VCaP (cell line): Measurements from ENCODE around the gene ISCU.

Experiments used
- H3K27ac ChIP-seq: fragments of 450-650 bp; 2 replicates; pipeline ENCODE4 v1.5.1; 2017
- TF ChIP-seq, protein P1 (sequence below): fragments of 450-650 bp; conservative IDR thresholded peaks from 2 replicates; pipeline ENCODE4 v1.5.1; 2017; ENCODE audit warnings: mild to moderate bottlenecking, moderate library complexity

The ISCU gene

DNA sequence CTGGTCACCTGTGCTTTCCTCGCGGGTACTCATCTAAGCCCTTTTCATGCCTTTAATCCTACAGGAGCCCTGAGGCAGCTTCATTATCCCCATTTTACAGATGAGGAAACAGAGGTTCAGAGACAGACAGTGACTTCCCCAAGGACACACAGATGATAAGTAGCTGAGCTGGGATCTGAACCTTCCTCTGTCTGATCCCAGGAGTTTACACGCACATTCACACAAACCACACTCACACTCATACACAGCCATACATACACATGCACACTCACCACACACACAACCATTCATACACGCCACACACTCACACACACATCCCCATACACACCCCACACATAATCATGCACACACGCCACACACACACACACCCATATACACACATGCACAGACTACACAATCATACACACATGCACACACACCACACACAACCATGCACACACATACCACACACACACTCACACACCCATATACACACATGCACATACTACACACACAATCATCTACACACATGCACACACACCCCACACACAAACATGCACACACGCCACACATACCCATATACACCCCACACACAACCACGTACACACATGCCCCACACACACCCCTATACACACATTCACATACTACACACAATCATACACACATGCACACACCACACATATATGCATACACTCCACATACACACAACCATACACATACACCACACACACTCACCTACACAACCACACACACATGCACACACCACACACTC, 32.7 kb downstream of the ISCU start:
- no peak overlapping the region for H3K27ac ChIP-seq
- TF ChIP-seq, protein P1, sequence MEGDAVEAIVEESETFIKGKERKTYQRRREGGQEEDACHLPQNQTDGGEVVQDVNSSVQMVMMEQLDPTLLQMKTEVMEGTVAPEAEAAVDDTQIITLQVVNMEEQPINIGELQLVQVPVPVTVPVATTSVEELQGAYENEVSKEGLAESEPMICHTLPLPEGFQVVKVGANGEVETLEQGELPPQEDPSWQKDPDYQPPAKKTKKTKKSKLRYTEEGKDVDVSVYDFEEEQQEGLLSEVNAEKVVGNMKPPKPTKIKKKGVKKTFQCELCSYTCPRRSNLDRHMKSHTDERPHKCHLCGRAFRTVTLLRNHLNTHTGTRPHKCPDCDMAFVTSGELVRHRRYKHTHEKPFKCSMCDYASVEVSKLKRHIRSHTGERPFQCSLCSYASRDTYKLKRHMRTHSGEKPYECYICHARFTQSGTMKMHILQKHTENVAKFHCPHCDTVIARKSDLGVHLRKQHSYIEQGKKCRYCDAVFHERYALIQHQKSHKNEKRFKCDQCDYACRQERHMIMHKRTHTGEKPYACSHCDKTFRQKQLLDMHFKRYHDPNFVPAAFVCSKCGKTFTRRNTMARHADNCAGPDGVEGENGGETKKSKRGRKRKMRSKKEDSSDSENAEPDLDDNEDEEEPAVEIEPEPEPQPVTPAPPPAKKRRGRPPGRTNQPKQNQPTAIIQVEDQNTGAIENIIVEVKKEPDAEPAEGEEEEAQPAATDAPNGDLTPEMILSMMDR, result no peak

DNA sequence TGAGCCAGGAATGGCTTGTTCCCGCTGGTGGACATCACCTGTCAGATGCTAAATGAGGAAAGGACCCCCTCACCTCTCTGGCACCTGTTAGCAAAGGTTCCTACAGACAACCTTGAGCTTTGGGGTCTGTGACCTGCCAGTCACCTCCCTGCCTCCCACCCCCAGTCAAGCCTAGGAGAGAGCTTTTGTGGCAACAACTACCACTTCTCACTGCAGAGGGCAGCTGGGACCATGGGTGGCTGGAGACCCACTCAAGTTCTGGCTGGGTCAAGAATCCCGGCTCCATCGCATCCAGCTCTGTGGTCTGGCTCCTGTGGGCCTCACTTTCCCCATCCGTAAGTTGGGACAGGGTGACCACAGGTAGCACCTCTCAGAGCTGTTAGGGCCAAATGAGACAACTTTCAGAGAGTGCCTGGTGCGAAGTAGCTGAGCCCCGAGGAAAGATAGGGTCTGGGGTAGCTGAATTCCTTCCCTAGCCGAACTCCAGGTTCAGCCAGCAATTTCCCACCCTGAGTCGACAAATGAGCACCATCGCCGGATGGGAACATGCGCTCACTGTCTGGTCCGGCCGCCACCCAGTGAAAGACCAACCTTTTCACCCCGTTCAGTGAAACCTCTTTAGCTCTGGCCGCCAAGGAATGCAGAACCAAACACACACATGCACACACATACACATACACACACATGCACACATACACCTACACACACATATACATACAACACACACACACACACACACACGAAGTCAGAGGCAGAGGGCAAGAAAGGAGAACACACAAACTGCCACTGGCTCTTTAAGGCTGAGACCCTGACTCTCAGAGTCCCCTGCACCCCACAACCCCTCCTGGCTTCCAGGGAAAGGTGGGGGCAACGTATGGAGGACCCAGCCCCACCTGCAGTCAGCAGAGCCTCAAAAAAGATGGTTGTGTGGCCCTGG, 33.6 kb downstream of the ISCU start:
- H3K27ac ChIP-seq, result no peak overlapping the region
- TF ChIP-seq, protein P1, result no peak

DNA sequence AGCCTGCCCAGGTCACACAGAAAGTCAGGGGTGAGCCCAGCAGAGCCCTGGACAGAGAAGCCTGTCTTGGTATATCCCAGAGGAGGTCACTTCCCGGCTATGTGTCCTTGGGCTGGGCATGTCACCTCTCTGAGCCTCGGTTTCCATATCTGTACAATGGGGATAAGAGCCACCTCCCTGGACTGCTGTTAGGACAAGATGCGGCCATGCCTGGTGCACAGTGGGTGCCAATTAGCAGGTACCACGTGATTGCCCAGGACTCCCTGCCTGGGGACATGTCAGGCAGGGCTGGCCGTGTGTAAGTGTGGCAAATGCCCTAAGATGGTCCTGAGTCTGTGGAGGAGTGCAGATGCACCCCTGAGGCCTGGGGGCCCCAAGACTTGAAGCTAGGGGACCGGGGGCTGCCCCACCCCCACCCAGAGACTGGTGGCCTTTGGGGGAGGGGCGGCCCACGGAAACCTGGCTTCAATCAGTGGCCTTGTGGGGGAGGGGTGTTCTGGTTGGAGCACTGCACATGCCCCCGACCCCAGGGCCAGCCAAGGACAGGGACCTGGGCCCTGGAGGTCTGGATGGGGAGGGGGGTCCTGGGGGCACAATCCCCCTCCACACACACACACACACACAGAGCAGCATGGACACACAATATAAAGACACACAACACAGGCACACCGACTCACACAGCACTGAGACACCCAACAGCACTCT, 34.6 kb downstream of the ISCU start:
- TF ChIP-seq, protein P1, result no peak
- H3K27ac ChIP-seq, result no peak overlapping the region

DNA sequence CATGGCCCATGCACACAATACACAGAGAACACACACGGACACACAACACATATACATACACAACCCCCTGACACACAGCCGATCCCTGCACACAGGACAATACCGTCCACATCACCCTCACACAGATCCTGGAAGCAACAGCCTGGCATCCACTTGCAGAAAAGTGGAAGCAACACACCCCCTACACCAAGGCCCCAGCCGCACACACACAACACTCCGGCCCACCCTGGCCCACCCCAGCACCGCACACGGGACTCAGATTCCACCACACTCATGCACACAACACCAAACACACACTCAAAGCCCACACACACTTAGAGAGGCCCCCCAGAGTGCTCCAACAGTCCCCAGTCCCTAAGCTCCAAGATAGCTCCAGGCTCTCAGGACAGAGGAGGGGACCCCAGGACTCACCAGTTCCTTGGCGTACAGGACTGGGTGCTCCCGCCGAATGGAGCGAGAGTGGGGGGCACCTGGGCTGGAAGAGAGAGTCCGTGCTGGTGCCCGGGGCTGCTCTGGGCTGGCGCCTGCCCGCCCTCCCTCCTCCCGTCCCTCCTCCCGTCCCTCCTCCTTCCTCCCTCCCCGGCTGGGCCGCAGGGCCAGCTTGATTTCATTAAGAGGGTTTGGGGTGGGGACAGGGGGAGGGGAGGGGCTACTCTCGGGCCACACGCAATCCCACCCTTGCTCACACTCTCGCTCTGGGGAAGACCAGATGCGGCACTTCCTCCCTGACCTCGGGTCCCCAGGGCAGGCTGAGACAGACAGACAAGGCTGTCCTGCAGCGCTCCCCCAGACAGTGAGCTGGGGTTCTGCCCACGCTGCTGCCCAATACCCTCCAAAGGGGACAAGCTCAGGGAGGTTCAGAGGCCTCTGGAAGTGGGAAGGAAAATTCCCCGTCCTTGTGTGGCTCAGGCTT, 35.4 kb downstream of the ISCU start, which contains the start of gene TMEM119:
TMEM119 (minus strand) TSS at position 526 of the 913 bp plus-strand sequence. CDS start 5,701 bp downstream, outside the sequence.
- no peak within 1 kb of the TSS for H3K27ac ChIP-seq
- TF ChIP-seq, protein P1, result no peak

DNA sequence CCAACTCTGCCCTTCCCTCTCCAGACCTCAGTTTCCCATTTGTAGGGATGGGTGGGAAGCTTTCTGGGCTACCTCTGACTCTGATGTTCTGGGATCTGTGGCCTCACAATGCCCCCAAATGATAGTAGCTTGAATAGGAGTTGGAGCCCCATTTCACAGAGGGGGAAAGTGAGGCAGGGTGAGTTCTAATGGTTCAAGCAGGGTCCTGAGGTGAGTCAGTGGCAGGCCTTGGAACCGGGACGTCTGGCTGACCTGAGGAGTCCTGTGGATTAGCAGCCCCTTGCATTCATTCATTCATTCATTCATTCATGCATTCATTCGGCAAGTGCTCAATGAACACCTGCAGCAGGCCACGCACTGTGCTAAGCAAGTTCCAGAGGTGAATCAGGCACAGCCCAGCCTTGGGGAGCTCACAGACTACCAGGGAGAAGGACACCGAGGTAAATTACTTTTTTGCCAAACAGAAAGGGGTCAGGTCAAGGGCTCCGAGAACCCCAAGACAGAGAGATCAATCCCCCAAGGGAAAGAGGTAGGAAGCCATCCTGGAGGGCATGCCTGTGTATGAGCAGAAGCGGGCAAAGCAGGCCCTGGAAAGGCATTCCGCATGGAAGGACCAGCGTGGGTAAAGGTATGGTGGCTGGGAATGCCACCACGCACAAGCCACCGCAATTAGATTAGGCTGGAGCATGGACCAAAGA, 36.3 kb downstream of the ISCU start:
- TF ChIP-seq, protein P1, result no peak
- H3K27ac ChIP-seq, result no peak overlapping the region

DNA sequence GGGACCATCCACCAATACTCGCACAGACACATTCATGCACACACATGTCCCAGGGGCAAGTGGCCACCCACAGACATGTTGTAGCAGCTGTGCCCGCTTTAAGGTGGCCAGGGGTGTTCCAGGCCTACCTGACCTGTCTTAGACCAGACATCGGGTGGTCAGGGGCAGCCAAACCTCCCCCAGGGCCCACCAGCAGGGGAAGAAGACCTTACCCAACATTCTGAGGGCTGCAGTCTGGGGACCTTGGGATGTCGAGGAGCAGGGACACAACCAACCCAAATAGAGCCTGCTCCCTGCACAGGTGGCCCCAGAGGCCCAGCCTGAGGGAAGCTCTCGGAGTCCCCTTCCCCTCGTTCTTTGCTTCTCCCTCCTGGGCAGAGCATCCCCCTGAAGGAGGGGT, 37.1 kb downstream of the ISCU start:
- TF ChIP-seq, protein P1, result no peak
- H3K27ac ChIP-seq, result no peak overlapping the region
